ENCODE measurements around the gene STX2.

Gene STX2

DNA sequence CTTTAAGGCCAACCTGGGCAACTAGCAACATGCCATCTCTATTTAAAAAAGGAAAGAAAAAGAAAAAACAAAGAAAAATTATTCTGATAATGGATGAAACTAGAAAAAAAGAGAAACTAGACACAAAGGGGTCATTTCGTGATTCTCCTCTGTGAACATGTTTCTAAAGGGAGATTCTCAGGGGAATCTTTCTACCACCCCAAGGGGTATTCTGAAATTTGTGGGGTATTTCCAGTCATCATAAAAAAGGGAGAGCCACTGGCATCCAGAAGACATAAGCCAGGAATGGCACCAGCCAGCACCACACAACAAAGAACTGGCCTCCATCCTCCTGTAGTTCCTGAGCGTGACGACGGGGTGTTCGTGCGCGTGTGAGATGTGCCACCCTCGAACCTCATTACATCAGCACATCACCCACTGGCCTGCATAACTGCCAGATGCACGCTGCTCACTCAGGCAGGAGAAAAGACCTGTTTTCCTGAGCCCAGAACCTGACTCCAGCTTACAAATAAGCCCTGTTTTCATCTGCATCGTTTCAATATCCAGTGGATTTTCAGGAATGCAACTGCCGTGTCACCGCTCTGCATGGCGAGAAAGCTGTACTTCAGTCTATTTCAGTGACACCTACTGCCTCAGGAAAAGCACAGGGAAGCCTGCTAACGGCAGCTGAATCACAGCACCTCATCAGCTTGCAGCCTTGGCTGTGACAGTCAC lies 23.9 kb downstream of the STX2 start:
- TF ChIP-seq CTCF (IDR thresholded peaks at IDR 0.05; ENCODE audit: low read length, missing control alignments) = no peak
- DNase-seq (ENCODE audit: low read depth) = no peak
- no peak overlapping the region for H3K4me3 ChIP-seq (replicated peaks; ENCODE audit: low read depth, low read length)

DNA sequence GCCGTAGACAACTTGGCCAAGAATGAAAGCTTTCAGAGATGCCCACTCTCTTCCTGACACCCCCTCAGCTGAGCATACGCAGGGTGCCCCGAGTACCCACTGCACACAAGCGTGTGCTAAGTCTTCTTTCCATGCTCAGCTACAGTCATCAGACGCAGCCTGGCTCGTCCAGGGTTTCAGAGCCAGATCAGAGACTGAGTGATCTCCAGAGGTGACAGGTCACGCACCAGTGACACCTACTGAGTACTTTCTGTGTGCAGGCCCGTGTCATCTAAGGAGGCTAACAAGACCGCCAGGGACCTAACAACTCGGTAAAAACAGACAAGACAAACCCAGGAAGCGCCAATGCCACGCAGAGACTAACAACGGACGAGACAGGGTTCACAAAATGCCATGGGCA lies 25.1 kb downstream of the STX2 start:
- no peak overlapping the region for H3K4me3 ChIP-seq (replicated peaks; ENCODE audit: low read depth, low read length)
- no peak for TF ChIP-seq CTCF (IDR thresholded peaks at IDR 0.05; ENCODE audit: low read length, missing control alignments)
- DNase-seq (ENCODE audit: low read depth) = no peak

DNA sequence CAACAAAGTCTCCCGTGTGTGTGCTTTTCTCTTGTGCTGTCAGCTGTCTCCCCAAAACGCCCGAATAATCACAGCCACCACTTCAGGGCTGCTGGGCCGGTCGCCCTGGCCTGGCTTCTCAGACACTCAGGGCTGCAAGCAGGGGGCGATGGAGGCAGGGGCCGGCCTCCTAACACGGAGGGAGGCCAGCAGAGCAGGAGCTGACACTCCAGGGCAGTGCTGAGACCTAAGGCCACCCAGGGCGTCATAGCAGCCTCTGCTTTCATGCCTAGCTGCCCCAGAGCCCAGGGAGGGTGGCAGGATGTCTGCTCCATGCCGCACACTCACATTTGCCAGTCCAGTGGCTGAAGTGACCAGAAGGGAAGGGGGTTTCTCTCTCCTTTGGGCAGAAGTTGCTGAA lies 25.6 kb downstream of the STX2 start:
- H3K4me3 ChIP-seq (replicated peaks; ENCODE audit: low read depth, low read length) = no peak overlapping the region
- no peak for DNase-seq (ENCODE audit: low read depth)
- no peak for TF ChIP-seq CTCF (IDR thresholded peaks at IDR 0.05; ENCODE audit: low read length, missing control alignments)

GRCh38 chr12:130809791-130810190 lies 29.3 kb downstream of the STX2 start:
- TF ChIP-seq CTCF (IDR thresholded peaks at IDR 0.05; ENCODE audit: low read length, missing control alignments) = no peak
- no peak for DNase-seq (ENCODE audit: low read depth)
- H3K4me3 ChIP-seq (replicated peaks; ENCODE audit: low read depth, low read length) = no peak overlapping the region

GRCh38 chr12:130807309-130807708 lies 31.7 kb downstream of the STX2 start:
- H3K4me3 ChIP-seq (replicated peaks; ENCODE audit: low read depth, low read length) = no peak overlapping the region
- TF ChIP-seq CTCF (IDR thresholded peaks at IDR 0.05; ENCODE audit: low read length, missing control alignments) = no peak
- no peak for DNase-seq (ENCODE audit: low read depth)

DNA sequence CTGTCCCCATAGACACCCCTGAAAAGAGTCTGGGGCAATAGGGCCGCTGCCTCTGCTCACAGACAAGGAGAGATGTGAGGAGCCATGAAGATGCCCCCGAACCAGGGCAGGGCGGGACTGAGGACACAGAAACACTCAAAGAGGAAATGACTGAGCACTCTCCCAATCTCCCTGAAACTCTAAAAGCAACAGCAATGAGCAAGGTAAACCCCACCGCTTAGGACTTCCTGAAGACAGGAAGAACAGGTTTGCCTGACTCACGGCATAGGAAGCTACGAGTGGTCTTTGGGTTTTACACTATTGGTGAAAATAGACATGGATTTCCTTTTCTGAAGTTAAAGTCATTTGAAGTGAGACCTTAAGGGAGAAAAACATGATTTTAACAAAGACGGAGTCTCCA lies 32.5 kb downstream of the STX2 start:
- no peak for DNase-seq (ENCODE audit: low read depth)
- no peak for TF ChIP-seq CTCF (IDR thresholded peaks at IDR 0.05; ENCODE audit: low read length, missing control alignments)
- no peak overlapping the region for H3K4me3 ChIP-seq (replicated peaks; ENCODE audit: low read depth, low read length)

DNA sequence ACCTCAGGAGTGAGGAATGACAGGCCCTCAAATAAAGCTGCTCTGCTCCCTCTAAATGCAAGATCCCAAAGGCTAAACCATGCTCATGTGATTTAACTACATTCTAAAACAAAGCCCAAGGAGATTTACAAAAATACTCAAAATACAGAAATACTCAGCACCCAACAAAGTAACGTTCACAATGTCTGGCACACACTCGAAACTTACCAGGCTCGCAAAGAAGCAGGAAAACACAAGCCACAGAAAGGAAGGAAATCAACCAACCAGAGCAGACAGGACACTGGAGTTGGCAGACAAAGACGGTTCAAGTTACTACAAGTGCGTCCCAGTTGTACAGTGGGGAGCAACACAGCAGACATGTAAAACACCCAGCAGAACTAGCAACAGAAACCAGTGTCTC lies 33.4 kb downstream of the STX2 start:
- H3K4me3 ChIP-seq (replicated peaks; ENCODE audit: low read depth, low read length) = no peak overlapping the region
- TF ChIP-seq CTCF (IDR thresholded peaks at IDR 0.05; ENCODE audit: low read length, missing control alignments) = no peak
- no peak for DNase-seq (ENCODE audit: low read depth)

Measured in fibroblast of pulmonary artery (primary cell).